NCI-H748 (cell line): ENCODE results near the gene ANKRD44.
A peak's percentile ranks its signal among the peaks of the same experiment; 100 is the strongest.

Source experiments
- DNase-seq: peaks from one replicate; lab custom pipeline; 2025; ENCODE audit not compliant: unreplicated experiment; lab: John Stamatoyannopoulos, UW

Gene ANKRD44

GRCh38 chr2:197185676-197186075 is 124.9 kb downstream of the ANKRD44 start:
- DNase-seq = no peak

- DNase-seq = no peak
Measured at GRCh38 chr2:197184959-197185586, 125.5 kb downstream of the ANKRD44 start.

DNA sequence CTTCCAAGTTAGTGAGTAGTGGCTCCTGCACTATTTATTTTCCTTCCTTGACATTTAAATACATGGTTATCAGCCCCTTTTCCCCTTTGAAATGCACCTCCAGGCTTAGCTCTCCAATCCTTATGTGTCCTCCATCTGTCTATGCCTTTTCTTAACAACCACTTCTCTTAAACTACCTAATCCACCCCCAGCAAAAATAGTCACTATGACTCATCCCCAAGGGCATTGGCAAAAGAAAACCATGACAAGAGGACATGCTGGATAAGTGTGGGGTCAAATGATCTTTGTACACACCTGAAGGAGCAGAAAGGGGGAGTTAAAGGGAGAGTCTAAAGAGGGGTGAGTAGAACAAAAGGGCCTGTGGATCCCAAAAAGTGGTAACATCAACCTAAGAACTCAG is 127.2 kb downstream of the ANKRD44 start:
- no peak for DNase-seq

- DNase-seq = no peak
Measured at GRCh38 chr2:197182668-197183067, 127.9 kb downstream of the ANKRD44 start.

GRCh38 chr2:197181491-197181890 is 129.1 kb downstream of the ANKRD44 start:
- DNase-seq = no peak

GRCh38 chr2:197179744-197180498 is 130.7 kb downstream of the ANKRD44 start:
- DNase-seq = peak; percentile 19

GRCh38 chr2:197176522-197176921 is 134.1 kb downstream of the ANKRD44 start:
- no peak for DNase-seq

- DNase-seq = no peak
Measured at GRCh38 chr2:197174539-197175094, 136.0 kb downstream of the ANKRD44 start.

- DNase-seq = no peak
Measured at GRCh38 chr2:197171582-197171981, 139.0 kb downstream of the ANKRD44 start.

DNA sequence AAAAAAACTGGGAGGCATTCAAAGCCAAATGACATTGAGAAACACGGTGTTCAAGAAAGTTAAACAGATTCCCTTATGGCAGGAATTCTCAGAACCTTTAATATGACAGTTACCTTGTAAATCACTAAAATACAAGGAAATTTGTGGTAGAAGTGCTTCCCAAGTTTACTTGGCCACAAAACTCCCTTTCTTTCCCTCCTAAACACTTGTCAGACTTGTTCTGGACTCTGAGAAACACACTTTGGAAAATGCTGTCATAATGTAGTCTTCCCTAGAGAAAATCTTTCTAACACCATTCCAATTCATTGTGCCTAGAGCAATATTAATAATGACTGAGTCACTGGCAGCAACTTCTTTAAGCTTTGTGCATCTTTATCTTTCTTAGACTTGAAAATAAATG is 140.4 kb downstream of the ANKRD44 start:
- DNase-seq = no peak

DNA sequence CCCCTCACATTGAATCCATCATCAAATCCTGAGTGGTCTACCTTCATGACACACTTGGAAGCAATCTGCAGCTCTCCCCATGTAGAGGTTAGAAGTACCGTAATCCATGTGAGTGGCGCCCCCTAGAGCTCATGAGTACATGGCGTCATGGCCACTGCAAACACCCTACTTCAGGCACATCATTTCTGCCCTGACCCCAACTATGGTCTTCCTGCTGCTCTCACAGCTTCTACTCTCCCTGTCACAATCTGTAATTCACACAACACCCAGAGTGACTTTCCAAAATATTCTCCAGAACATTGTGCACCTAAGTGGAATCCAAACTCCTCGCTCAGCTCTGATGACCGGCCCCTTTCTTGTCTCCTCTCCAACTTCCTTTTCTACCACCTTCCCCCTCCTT is 141.9 kb downstream of the ANKRD44 start:
- DNase-seq = peak; percentile 86

DNA sequence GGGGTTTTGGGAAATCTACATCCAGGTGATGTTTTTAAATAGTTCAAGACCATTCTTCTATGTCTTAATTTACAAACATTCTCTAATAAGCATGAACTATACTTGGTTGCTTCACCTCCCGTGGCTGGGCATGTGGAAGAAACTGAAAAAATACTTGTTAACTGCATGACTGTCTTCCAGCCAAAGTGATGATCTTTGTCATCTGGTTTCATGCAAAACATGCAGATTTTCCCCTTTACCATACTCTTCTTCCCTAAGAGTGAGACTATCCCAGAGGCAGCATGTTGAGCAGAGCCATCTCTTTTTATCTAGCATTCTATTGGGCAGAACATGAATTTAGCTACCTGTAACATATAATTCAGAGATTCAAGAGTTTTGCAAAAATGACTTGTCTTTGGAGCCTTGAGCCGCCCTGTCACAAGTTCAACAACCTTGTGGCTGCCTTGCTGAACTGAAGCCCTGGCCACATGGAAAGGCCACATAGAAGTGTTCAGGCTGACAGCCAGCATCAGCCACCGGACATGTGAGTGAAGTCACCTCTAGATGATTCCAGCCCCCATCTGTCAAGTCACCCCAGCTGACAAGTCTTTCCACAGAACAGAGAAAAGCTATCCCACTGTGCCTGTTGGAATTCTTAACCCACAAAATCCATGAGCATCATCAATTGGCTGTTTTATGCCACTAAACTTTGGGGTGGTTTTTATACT is 142.8 kb downstream of the ANKRD44 start:
- DNase-seq = no peak

- DNase-seq = no peak
Measured at GRCh38 chr2:197165020-197165419, 145.6 kb downstream of the ANKRD44 start.

DNA sequence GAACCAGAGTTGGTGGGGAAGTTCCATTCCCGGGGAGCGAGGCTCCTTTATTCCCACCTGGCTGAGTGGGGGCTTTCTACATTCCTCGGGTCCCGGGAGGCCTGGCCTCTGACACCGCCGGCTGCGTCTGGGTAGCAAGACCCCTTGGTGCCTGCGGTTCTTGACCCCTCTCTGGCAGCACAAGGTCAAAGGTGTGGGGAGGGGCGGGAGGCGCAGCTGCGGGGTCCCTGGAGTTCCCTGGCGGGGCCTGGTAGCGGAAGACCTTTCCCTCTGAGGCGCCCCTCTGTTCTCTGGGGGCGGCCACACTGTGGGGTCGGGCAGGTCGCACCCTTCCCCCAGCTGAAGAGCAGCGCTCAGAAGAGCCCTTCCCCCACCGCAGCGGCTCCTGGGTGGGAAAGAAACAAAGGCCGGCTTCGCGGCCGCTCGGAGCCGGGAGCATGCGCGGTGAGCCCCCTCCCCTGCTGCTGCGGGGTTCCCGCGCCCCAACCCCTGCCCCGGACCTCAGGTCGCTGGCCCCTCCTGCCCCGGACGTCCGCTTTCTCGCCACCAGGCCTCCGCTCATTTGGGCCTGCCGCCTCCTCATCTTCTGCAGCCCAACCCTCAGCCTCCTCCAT is 146.3 kb downstream of the ANKRD44 start:
- no peak for DNase-seq

GRCh38 chr2:197163712-197164140 is 146.9 kb downstream of the ANKRD44 start:
- no peak for DNase-seq

GRCh38 chr2:197161774-197162173 is 148.8 kb downstream of the ANKRD44 start:
- no peak for DNase-seq

DNA sequence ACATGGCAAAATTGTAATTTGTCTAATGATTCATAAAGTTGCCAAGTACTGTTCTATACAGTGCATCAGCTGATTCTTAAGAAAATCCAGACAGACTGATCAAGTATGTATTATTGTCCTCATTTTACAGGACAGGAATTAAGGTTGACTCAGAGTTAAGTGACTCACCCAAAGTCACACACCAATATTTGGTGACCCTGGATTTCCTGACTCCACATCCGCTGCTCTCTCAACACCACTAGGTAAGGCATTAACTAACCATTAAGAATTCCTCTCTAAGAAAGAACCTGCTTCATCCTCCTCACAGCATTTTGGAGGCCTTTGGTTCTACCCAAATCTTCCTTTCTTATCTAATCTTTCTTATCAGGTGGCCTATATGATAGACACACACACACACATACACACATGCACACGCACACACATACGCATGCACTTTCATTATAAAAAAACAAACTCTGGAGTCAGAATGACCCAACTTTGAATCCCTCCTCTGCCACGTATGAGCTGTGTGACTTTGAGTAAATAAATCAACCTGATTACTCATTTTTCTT is 150.8 kb downstream of the ANKRD44 start:
- no peak for DNase-seq

- DNase-seq = no peak
Measured at GRCh38 chr2:197158591-197159550, 151.7 kb downstream of the ANKRD44 start.

GRCh38 chr2:197157879-197158537 is 152.6 kb downstream of the ANKRD44 start:
- no peak for DNase-seq
